Measurements from ENCODE around the gene LRP6.

LRP6 gene

DNA sequence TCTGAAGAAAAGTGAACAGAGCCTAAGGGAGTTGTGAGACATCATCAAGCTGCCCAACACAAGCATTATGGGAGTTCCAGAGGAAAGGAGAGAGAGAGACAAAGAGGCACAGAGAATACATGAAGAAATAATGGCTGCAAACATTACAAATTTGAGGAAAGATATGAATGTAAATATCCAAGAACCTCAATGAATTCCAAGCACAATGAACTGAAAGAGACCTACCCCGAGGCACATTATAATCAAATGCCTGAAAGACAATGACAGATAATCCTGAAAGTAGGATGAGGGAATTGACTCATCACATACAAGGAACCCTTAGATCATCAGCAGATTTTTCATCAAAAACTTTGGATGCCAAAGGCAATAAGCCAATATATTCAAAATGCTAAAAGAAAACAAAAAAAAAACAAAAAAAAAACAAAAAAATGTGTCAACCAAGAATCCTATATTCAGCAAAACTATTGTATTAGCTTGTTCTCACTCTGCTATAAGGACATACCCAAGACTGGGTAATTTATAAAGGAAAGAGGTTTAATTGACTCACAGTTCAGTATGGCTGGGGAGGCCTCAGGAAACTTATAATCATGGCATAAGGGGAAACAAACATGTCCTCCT lies 158.3 kb downstream of the LRP6 start:
- no peak for DNase-seq

DNA sequence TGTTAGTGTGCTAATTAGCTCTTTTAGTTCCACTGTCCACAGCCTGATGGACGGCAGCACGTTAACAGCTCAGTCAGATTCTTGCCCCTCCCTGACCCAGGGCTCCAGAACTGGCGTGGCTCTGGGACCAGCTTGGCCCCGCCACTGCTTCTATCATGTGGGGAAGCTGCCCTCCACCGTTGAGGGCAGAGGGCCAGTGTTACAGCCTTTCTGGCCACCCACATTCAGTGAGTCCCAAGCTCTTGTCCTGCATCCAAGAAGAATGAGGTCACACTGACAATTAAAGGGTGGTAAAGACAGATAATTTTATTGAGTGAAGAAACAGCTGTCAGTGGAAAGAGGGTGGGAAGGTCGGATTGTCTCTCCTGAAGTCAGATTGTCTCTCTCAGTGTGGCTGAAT lies 159.2 kb downstream of the LRP6 start:
- no peak for DNase-seq

DNA sequence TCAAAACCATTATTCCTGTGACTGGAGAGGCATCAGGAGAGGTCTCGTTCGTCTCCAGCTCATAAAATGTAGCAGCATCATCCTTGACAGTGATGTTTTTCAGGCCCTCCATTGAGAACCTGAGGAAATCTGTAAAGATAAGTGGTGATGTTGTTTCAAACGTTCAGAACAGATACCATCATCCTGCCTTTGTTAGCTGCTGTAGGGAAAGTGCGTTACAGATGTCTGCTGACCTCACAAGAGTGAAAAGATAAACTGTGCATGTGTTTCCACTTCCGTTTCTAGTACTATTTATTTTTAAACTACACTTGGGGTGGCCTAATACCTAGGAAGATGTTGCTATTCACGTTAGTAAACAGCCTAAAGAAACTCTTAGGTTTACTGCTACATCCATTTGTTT lies 167.7 kb downstream of the LRP6 start:
- DNase-seq: no peak

DNA sequence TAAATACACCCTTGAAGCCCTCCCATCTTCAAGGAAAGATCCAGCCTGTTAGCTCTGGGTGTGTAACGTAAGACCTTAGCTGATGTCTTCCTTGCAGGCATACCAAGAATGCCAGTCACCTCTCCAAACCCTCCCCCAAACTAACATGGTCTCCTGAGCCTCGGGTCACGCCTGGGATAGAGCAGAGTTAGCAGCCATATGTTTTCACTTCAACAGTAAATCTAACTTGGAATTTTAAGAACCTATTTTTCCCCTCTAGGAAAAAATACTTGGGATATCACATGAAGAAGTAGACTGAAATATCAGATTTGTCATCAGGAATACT lies 168.2 kb downstream of the LRP6 start:
- DNase-seq: no peak

DNA sequence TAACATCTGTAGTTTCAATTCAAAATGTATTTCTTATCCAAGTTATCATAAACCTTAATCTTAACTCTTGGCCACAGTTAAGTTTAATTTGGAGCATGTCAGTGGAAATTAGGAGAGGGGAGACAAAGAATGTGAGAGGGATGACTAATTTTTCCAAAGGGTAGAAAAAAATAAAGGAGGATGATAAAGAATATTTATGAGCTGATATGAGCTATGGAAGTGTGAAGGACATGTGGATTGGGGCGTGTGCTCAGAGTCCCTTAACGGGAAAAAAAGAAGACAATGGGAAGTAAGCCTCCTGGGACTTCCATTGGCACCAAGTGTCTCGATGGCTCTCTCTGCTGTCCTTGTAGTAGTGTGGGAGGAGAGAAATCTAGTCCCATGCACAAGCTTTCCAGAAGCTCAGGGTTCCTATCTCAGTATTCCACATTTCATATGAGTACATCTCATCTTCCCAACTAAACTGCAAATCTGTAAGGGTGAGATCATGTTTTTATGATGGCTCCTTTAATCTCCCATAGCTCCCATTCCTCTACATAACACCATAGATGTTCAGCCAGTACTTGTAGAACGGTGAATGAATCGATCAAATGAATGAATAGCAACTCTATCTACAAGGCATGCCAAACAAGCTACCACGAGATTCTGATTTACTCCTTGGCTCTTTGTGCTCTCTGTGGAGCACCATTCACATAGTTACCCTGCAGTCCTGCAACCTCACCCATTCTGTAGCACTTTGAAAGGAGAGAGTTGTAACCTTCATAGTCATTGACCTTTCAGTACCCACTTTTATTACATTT lies 168.8 kb downstream of the LRP6 start:
- DNase-seq: no peak

DNA sequence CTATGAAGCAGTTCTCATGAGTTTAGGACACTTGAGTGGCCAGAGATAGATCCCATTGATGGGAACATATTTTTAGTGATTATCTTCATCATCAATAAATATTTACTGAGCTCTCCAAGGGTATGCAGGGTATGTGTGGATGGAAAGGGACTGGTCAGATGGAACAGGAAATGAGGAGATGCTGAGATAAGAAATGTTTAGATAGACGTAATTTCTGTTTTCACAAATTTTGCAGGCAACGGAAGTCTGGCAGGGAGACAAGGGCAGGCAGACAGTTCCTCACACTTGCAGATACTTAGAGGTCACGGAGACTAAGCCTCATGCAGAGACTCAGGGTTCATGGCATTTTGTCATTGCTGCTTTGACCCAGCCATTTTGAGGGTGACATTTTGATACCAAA lies 171.8 kb downstream of the LRP6 start:
- no peak for DNase-seq

DNA sequence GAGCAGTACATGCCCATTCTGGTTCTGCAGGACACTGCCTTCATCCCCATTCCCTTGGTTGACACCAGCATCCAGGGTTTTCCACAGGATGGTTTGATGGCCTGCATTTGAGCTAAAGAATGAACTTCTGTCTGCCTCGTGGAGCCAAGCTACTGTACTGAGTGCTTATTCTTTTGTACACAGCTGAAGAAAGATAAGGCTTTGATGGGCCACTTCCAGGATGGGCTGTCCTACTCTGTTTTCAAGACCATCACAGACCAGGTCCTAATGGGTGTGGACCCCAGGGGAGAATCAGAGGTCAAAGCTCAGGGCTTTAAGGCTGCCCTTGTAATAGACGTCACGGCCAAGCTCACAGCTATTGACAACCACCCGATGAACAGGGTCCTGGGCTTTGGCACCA lies 172.4 kb downstream of the LRP6 start:
- no peak for DNase-seq

DNA sequence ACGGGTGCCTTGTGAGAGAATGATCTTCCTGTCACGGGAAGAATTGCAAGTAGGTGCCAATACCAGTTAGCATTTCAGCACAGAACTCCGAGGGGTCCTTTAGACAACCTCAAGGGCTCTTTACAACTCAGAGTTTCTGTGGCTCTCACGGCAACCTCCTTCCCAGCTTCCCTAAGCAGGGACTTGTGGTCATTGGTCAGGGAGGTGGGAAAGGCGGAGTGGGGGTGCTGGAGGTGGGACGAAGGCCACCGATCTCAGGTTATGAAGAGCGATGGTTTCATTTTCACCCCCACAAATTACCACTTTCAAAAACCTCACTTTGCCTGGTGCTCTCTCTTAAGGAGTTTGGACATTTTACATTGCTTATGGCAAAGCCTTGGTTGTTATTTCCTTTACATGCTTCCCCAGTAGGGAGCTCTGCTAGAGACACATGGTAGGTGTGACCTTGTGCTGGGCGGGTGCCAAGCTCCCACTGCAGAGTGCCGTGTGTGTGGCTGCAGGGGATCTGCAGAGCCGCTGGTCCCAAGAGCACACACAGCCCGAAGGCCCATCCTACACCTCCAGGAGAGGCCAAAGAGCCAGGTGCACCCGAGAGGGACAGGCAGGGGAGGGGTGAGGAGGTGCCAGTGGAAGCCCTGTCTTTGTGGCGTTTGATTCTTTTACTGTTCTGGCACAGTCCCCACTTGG lies 174.7 kb downstream of the LRP6 start:
- DNase-seq: no peak

DNA sequence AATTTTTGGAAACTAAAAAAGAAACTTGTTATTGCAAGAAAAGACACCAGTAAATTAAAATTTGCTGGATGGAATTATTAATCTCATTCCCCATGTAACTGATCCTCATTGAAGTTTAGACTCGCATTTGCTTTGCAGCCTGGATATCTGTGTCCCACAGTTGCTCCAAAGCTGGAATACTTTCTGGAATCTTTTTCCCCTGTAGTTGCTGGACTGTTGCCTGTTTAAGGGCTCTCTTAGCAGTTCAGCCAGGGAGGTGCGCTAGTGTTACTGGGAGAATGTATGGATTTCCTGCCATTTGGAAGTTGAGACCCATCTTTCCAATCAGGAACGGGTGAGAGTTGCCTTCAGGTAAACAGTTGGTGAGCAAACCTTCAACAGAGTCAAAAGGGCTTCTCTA lies 175.8 kb downstream of the LRP6 start:
- no peak for DNase-seq

DNA sequence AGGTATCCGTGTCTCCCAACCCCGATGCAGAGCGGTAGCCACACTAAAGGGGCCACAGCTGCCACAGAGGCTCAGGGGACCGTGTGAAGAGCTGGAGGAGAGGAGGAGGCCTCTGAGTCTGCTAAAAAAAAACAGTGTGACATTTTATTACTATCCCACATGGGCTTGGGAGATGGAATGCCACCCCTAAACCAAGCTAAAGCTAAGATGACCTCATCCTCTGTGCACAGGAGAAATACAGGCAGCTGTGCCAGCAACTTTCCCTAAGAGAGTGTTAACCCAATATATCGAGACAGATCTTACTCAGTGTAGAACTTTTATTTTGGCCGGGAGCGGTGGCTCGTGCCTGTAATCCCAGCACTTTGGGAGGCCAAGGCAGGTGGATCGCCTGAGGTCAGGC lies 178.1 kb downstream of the LRP6 start:
- DNase-seq: no peak

DNA sequence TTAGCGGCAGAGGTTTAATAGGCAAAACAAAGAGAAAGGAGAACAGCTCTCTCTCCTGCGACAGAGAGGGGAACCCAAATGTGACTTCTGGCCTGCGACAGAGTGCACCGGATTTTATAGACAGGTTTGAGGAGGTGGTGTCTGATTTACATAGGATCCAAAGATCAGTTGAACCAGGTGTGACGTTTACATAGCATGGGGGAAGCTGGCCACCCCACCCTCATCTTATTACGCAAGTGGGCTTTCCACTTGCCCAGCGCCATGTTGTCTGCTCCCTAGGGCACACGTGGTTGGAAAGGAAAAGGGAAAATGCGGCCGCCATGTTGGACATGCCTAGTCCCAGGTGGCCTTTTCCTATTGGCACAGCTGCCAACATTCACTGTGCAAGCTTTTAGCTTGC lies 178.7 kb downstream of the LRP6 start:
- DNase-seq: no peak

DNA sequence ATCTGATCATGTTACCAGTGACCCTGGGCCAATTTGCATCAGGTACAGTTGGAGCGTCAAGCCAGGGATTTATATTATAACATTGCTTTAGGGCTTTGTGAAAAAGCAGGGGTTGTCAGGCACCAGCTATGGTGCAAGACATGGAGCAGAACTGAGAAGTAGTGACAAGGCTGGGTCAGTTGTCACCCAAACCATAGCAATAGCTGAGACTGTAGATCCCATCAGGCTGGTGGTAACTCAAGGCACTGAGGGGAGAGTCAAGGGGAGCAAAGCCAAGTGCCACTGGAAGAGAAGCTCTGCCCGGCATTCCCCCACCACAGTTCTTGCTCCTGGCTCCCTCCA lies 179.2 kb downstream of the LRP6 start:
- DNase-seq: no peak

DNA sequence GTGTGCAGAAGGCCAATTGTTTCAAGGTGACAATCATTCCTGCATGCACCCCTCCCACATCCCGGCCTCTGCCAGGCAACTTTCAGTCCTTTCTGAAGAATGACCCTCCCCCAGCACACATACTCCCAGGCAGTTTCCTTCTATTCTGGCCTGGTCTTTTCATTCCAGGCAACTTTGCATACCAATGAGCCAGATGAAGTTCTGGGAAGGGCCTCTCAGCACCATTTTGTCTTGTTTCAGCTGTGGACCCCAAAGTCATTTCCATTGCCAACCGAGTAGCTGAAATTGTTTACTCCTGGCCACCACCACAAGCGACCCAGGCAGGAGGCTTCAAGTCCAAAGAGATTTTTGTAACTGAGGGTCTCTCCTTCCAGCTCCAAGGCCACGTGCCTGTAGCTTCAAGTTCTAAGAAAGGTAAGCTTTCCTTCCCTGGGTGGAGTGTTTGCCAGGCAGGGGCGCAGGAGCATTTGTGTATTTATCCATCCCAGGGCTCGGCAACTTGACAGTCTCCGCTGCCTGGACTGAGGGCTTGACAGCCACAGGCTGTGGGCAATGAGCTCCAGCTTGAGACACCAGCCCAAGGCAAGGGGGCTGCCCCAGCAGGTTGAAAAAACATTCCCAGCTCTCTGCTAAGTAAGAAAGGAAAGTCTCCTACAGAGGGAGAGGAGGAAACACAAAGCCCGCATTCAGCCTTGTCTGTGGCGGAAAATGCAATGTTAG lies 179.7 kb downstream of the LRP6 start:
- no peak for DNase-seq

DNA sequence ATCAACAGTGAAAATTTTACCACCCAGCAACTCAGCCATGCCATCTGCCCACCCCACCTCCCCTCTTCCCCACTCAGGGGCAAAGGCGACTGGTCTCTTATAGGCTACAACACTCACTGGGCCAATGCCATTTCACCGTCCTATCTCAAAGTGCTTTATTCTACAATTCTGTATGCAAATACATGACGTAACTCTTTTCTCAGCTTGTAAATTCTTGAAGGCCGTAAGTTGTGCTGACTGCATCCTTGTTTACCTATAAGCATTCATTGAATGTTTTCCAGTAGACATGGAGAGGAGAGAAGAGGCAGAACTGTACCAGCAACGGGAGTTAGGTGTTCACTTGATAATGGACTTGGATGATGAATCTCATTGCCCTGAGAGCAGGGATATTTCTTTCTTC lies 180.5 kb downstream of the LRP6 start:
- DNase-seq: no peak

DNA sequence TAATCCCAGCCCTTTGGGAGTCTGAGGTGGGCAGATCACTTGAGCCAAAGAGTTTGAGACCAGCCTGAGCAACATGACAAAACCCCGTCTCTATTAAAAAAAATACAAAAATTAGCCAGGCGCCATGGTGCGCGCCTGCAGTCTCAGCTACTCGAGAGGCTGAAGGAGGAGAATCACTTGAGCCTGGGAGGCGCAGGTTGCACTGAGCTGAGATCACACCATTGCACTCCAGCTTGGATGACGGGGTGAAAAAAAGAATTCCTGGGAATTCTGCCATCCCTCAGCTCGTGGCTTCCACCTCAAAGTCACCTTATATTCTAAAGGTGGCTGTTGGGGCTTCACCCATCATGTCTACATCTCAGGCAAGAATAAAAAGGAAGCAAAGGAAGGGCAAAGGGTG lies 183.2 kb downstream of the LRP6 start:
- DNase-seq: no peak

DNA sequence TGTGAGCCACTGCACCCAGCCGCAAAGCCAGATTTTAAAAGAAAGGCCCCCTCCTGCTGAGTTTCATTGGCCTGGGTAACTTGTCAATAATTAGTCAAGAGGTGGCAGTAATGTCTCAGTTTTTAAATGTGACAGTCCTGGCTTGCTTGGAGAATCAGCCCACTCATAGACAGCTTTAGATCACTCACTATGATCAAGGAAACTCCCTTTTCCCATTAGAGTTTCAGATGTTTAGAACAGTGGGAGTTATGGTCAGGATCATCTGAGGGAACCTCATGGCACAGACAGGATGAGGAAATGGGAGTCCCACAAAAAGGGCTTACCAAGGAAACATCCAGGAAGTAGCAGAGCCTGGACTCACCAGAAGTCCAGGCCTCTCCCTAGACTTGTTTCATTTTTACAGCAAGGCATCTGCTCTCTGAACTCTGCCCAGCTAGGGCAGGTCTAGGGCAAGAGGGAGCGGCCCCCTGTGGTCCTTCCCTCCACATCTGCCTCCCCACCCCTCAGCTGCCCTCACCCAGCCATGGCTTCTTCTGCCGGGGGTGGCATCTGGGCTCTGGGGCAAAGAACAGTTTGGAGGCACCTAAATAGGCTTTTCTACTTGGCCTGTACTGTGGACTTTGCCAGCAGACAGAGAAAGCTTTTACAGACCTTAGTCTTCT lies 184.9 kb downstream of the LRP6 start:
- peak; percentile 56 for DNase-seq

DNA sequence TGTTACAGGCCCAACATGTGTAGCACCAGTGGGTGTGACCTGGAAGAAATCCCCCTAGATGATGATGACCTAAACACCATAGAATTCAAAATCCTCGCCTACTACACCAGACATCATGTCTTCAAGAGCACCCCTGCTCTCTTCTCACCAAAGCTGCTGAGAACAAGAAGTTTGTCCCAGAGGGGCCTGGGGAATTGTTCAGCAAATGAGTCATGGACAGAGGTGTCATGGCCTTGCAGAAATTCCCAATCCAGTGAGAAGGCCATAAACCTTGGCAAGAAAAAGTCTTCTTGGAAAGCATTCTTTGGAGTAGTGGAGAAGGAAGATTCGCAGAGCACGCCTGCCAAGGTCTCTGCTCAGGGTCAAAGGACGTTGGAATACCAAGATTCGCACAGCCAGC lies 187.6 kb downstream of the LRP6 start:
- DNase-seq: no peak

DNA sequence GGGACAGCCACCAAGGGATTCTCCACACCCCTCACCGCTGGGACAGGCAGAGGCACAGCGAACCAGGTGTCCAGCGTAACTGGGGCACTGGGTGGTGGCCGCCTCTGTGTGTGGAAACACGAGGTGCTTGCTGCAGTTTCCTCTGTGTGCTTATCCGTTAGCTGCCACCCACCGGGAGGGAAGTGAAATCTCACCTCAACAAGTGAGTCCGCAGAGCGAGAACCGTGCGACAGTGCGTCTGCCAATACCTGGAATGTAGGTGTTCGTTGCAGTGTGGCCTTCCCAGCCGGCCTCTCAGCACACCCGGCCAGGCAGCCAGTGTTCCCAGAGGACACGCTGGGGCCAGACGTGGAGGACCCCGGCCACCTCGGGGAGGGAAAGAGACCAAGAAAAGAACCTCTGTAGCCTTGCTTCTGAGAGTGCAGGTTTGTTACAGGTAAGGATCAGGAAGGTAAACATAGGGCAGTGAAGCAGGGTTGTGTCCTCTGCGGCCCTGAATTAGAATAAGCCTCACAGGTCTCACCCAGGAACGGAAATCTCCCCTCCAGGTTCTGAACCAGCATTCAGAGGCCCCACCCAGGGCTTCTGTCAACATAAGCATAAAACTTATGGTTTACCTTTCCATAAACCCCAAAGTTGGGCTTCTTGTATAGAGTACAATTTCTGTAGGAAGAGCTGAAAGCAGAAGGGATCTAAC lies 194.6 kb downstream of the LRP6 start:
- no peak for DNase-seq

DNA sequence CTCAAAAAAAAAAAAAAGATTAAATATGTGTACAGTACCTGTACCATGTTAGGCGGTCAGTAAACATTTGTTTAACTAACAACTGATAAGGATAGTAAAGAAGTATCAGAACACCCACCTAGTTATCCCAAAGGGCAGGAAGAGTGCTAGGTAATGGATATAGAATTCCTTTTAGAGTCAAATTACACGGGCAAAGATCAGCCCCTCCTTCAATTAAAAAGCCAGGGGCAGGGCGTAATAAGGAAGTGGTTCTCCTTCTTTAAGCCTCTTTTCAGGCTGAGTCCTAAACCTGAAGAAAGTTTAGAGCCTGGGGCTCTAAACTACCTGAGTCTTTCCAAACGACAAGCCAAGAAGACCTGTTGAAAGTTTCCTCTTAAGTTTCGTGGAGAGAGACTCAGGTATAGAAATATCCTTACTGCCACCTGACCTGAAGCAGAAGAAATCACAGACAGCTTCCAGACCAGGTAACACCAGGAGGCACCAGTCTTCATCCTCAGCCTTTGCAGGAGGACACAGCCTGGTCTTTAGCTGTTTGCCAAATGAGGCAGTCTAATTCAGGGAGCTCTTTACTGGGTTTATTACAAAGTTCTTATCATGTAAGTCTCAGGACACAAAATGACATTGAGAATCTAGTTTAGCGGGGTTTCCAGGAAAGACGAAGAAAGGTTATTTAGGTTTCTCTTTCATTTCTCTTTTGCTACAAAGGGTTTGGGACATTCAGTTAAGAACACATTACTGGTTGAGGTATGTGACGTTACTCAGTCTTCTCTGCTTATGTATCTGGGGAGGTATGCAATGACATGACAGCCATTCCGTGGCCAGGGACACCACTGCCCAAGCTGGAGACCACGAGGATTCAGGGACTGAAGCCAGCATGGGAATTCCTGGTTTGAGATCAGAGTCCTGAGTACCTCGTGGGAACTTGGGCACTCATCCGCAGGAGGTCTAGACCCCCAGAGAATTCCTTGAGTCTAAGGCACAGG lies 195.9 kb downstream of the LRP6 start, which contains the start of gene BCL2L14:
TSS of gene BCL2L14 (plus strand) at position 266 of the 983 bp plus-strand sequence. CDS start 8,367 bp downstream, outside the sequence.
- DNase-seq: no peak

DNA sequence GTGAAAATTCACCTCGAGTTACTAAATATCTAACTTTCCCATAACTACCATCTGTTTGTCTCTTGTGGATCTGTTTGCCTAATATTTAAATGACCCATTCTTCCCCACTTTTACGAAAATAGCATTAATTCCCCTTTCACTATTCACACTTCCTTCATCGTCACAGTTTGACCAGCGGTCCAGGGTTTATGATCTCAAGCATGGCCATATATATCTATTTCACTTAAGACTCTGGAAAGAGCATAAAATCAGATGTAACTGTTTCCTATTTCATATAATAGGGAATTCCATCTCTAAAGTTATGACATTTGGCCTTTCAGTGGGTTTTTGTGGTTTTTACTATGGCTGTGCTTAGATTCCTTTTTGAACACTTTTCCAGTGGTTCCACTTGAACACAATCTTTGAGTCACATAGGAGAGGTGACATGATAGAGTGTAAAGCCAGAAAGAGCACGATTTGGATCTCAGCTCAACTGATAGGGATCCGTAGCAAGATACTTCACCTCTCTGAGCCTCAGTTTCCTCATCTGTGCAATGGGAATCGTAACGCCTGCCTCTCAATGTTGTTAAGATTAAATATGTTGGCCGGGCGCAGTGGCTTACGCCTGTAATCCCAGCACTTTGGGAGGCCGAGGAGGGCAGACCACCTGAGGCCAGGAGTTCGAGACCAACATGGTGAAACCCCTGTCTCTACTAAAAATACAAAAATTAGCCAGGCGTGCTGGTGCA lies 196.9 kb downstream of the LRP6 start:
- no peak for DNase-seq

DNA sequence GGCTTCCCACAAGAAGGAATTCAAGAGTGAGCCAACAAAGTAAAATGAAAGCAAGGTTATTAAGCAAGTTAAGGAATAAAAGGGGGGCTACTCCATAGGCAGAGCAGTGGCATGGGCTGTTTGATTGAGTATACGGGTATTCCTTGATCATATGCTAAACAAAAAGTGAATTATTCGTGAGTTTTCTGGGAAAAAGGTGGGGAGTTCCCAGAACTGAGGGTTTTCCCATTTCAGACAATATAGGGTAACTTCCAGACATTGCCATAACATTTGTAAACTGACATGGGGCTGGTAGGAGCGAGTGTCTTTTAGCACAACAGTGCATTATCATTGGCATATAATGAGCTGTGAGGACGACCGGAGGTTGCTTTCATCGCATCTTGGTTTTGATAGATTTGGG lies 198.1 kb downstream of the LRP6 start:
- no peak for DNase-seq

Measured in NCI-H82 (cell line).